H1 (cell line): Measurements from ENCODE around the gene TMEM45A. TPM values are rescaled to one million over a fixed set of nuclear protein-coding genes. Genes with fewer than 3 reads are reported as not detected.

Experiments used
- CTCF ChIA-PET: fragments of 300-600 bp; sonication (Branson Sonifier 250); formaldehyde crosslinking; loops from one replicate; lab custom pipeline; 2021; ENCODE audit not compliant: partially characterized antibody; lab: Charles Lee
- POLR2A ChIA-PET: fragments of 300-600 bp; sonication (Branson Sonifier 250); formaldehyde crosslinking; loops from one replicate; lab custom pipeline; 2021; ENCODE audit warnings: inconsistent platforms; ENCODE audit not compliant: partially characterized antibody; lab: Charles Lee
- DNase-seq, 2 experiments: peaks; one replicate each; pipeline versions ENCODE4 v3.0.0 to v3.0.0-alpha.2; 2010 to 2022; ENCODE audit warnings: low spot score in 2 of 2, low read depth in 1 of 2, mixed read lengths in 1 of 2
- FAIRE-seq: peaks from 2 replicates; lab custom pipeline; 2011; peaks lifted over from hg19 to GRCh38; lab: Jason Lieb, UNC
- H2AFZ ChIP-seq: 2 replicates; pipeline ENCODE4 v1.8.1; 2012; ENCODE audit warnings: low read length, inconsistent platforms
- H2AK5ac ChIP-seq: 2 replicates; pipeline ENCODE4 v1.6.1; 2013; ENCODE audit warnings: low read depth, low read length
- H2BK120ac ChIP-seq: replicated peaks from 2 replicates; pipeline ENCODE3; 2013; ENCODE audit warnings: low read depth, low read length, inconsistent platforms
- H2BK12ac ChIP-seq: 2 replicates; pipeline ENCODE4 v1.6.1; 2013; ENCODE audit warnings: low read depth, low read length
- H2BK15ac ChIP-seq: 2 replicates; pipeline ENCODE4 v1.6.1; 2013; ENCODE audit warnings: low read length
- H2BK20ac ChIP-seq: 2 replicates; pipeline ENCODE4 v1.6.1; 2013; ENCODE audit warnings: low read length
- H2BK5ac ChIP-seq: 2 replicates; pipeline ENCODE4 v1.6.1; 2013; ENCODE audit warnings: low read depth, low read length
- H3K14ac ChIP-seq: 2 replicates; pipeline ENCODE4 v1.6.1; 2013; ENCODE audit warnings: inconsistent platforms; ENCODE audit not compliant: insufficient read length
- H3K18ac ChIP-seq: 2 replicates; pipeline ENCODE4 v1.6.1; 2013; ENCODE audit warnings: low read length; ENCODE audit errors: extremely low read depth
- H3K23ac ChIP-seq: 2 replicates; pipeline ENCODE4 v1.6.1; 2013; ENCODE audit warnings: inconsistent platforms; ENCODE audit not compliant: insufficient read length
- H3K23me2 ChIP-seq: 2 replicates; pipeline ENCODE4 v1.6.1; 2013; ENCODE audit warnings: low read depth, low read length
- H3K27ac ChIP-seq: 2 replicates; pipeline ENCODE4 v1.6.1; 2011; ENCODE audit warnings: low read depth, low read length, inconsistent platforms
- H3K27me3 ChIP-seq, 4 experiments: replicated peaks in 1 of 4; 1 replicate in 1 of 4; 2 replicates in 3 of 4; pipeline versions ENCODE4 v1.6.1 to v1.8.1; 2011 to 2013; ENCODE audit warnings: low read length in 3 of 4, mild to moderate bottlenecking in 3 of 4, inconsistent platforms in 2 of 4, mixed read lengths in 2 of 4, moderate library complexity in 1 of 4; ENCODE audit not compliant: control insufficient read depth in 3 of 4, insufficient read depth in 3 of 4; ENCODE audit errors: extremely low read depth in 1 of 4
- H3K36me3 ChIP-seq, 4 experiments: 2 replicates each; pipeline versions ENCODE4 v1.6.1 to v1.8.1; 2011 to 2013; ENCODE audit warnings: mild to moderate bottlenecking in 4 of 4, low read length in 3 of 4, moderate library complexity in 2 of 4, control low read depth in 1 of 4, inconsistent platforms in 1 of 4; ENCODE audit not compliant: insufficient read depth in 4 of 4, control insufficient read depth in 2 of 4
- H3K4ac ChIP-seq: replicated peaks from 2 replicates; pipeline ENCODE3; 2013; ENCODE audit warnings: low read length, low read depth, mixed read lengths, inconsistent platforms; ENCODE audit not compliant: insufficient read length
- H3K4me1 ChIP-seq, 4 experiments: replicated peaks in 1 of 4; 1 replicate in 1 of 4; 2 replicates in 3 of 4; pipeline versions ENCODE4 v1.6.1 to v1.8.1; 2011 to 2013; ENCODE audit warnings: low read length in 3 of 4, inconsistent platforms in 2 of 4, mixed read lengths in 1 of 4; ENCODE audit not compliant: insufficient read depth in 4 of 4, control insufficient read depth in 3 of 4
- H3K4me2 ChIP-seq, 2 experiments: 2 replicates each; pipeline versions ENCODE4 v1.6.1 to v1.8.1; 2011 to 2013; ENCODE audit warnings: low read depth in 2 of 2, low read length in 2 of 2, control low read depth in 1 of 2, inconsistent platforms in 1 of 2, mild to moderate bottlenecking in 1 of 2; ENCODE audit not compliant: insufficient read depth in 1 of 2
- H3K4me3 ChIP-seq, 4 experiments: fragments of 200-600, 300-600 bp in 1 of 4; sonication (generic), shearing (Covaris generic), sonication (Bioruptor Twin) in 1 of 4; 2 replicates each; pipeline versions ENCODE4 v1.5.1 to v1.8.1; 2011 to 2016; ENCODE audit warnings: low read length in 4 of 4, low read depth in 3 of 4, control low read depth in 2 of 4, inconsistent platforms in 2 of 4, mild to moderate bottlenecking in 2 of 4, mixed read lengths in 1 of 4, moderate library complexity in 1 of 4; ENCODE audit not compliant: insufficient read depth in 2 of 4; ENCODE audit errors: extremely low read depth in 1 of 4
- H3K56ac ChIP-seq: replicated peaks from 2 replicates; pipeline ENCODE3; 2013; ENCODE audit warnings: low read depth, mild to moderate bottlenecking, mixed read lengths, low read length, inconsistent platforms; ENCODE audit not compliant: insufficient read length
- H3K79me1 ChIP-seq: 2 replicates; pipeline ENCODE4 v1.6.1; 2013; ENCODE audit warnings: low read depth, low read length, control low read depth
- H3K79me2 ChIP-seq, 2 experiments: 2 replicates each; pipeline versions ENCODE4 v1.6.1 to v1.8.1; 2012 to 2013; ENCODE audit warnings: low read length in 2 of 2, mild to moderate bottlenecking in 2 of 2, inconsistent platforms in 1 of 2; ENCODE audit not compliant: insufficient read depth in 2 of 2, control insufficient read depth in 1 of 2
- H3K9ac ChIP-seq, 4 experiments: replicated peaks in 1 of 4; 1 replicate in 1 of 4; 2 replicates in 3 of 4; pipeline versions ENCODE4 v1.6.1 to v1.8.1; 2011 to 2013; ENCODE audit warnings: low read depth in 3 of 4, low read length in 3 of 4, control low read depth in 2 of 4, mild to moderate bottlenecking in 2 of 4, moderate library complexity in 2 of 4, inconsistent platforms in 1 of 4; ENCODE audit errors: extremely low read depth in 1 of 4
- H3K9me3 ChIP-seq, 2 experiments: 2 replicates each; pipeline versions ENCODE4 v1.6.1 to v1.8.1; 2012 to 2013; ENCODE audit warnings: mild to moderate bottlenecking in 2 of 2, moderate library complexity in 2 of 2, control low read depth in 1 of 2, inconsistent platforms in 1 of 2, low read depth in 1 of 2, low read length in 1 of 2, mixed read lengths in 1 of 2; ENCODE audit not compliant: insufficient read depth in 2 of 2
- H4K20me1 ChIP-seq, 2 experiments: replicated peaks in 1 of 2; 2 replicates each; pipeline versions ENCODE3 to v1.8.1; 2011 to 2013; ENCODE audit warnings: inconsistent platforms in 2 of 2, low read length in 2 of 2, mild to moderate bottlenecking in 1 of 2; ENCODE audit not compliant: insufficient read depth in 2 of 2, control insufficient read depth in 1 of 2
- H4K5ac ChIP-seq: 2 replicates; pipeline ENCODE4 v1.6.1; 2013; ENCODE audit warnings: low read length, low read depth, mixed read lengths, inconsistent platforms; ENCODE audit not compliant: insufficient read length
- H4K8ac ChIP-seq: 2 replicates; pipeline ENCODE4 v1.8.0; 2013; ENCODE audit warnings: mild to moderate bottlenecking, moderate library complexity, low read length, inconsistent platforms; ENCODE audit not compliant: insufficient read depth; ENCODE audit errors: extremely low read depth
- H4K91ac ChIP-seq: replicated peaks from 2 replicates; pipeline ENCODE3; 2013; ENCODE audit warnings: low read length, mixed read lengths, inconsistent platforms; ENCODE audit not compliant: insufficient read length
- BCL11A ChIP-seq, 2 experiments: IDR thresholded peaks; one replicate each; pipeline ENCODE4 v1.6.1; 2011; ENCODE audit warnings: low read depth in 2 of 2, low read length in 2 of 2, mild to moderate bottlenecking in 2 of 2
- CBX8 ChIP-seq: fragments of 300-800, 300-1000 bp; sonication (generic); IDR thresholded peaks from 2 replicates; pipeline ENCODE4 v1.7.1; 2016; ENCODE audit warnings: low read depth, low read length, borderline replicate concordance
- CHD1 ChIP-seq: IDR thresholded peaks from 2 replicates; pipeline ENCODE4 v1.6.1; 2012; ENCODE audit warnings: low read depth, low read length, improper control_type of control experiment
- EZH2 ChIP-seq: fragments of 200-600 bp; sonication (generic); IDR thresholded peaks from 2 replicates; pipeline ENCODE4 v1.7.1; 2012; ENCODE audit warnings: low read depth, mild to moderate bottlenecking, moderate library complexity, low read length, inconsistent platforms; ENCODE audit not compliant: severe bottlenecking
- GABPA ChIP-seq: IDR thresholded peaks from 2 replicates; pipeline ENCODE4 v1.6.1; 2011; ENCODE audit warnings: mild to moderate bottlenecking, low read length, moderate library complexity, borderline replicate concordance; ENCODE audit not compliant: insufficient read depth
- JUND ChIP-seq: IDR thresholded peaks from 2 replicates; pipeline ENCODE4 v1.6.1; 2011; ENCODE audit warnings: mild to moderate bottlenecking, improper control_type of control experiment, low read length
- KDM4A ChIP-seq: IDR thresholded peaks from one replicate; pipeline ENCODE4 v1.7.1; 2012; ENCODE audit warnings: low read depth, mild to moderate bottlenecking, moderate library complexity, low read length, inconsistent platforms; ENCODE audit not compliant: severe bottlenecking
- KDM5A ChIP-seq: fragments of 200-600 bp; IDR thresholded peaks from 2 replicates; pipeline ENCODE4 v1.7.1; 2012; ENCODE audit warnings: mild to moderate bottlenecking, low read length, inconsistent platforms, mixed read lengths
- MAFK ChIP-seq: IDR thresholded peaks from 2 replicates; pipeline ENCODE4 v1.6.1; 2012; ENCODE audit warnings: low read depth, mild to moderate bottlenecking, improper control_type of control experiment, low read length
- POU5F1 ChIP-seq: IDR thresholded peaks from 2 replicates; pipeline ENCODE4 v1.6.1; 2011; ENCODE audit warnings: low read depth, mild to moderate bottlenecking, low read length, moderate library complexity
- RAD21 ChIP-seq, 2 experiments: IDR thresholded peaks in 1 of 2; conservative IDR thresholded peaks in 1 of 2; 2 replicates each; pipeline ENCODE4 v1.6.1; 2011; ENCODE audit warnings: low read depth in 2 of 2, low read length in 2 of 2, improper control_type of control experiment in 1 of 2, inconsistent platforms in 1 of 2, mild to moderate bottlenecking in 1 of 2, moderate library complexity in 1 of 2
- RFX5 ChIP-seq: IDR thresholded peaks from 2 replicates; pipeline ENCODE4 v1.6.1; 2011; ENCODE audit warnings: low read depth, low read length, improper control_type of control experiment, borderline replicate concordance
- SIRT6 ChIP-seq: IDR thresholded peaks from one replicate; pipeline ENCODE4 v1.7.1; 2012; ENCODE audit warnings: low read length, inconsistent platforms
- SIX5 ChIP-seq: IDR thresholded peaks from 2 replicates; pipeline ENCODE4 v1.6.1; 2011; ENCODE audit warnings: mild to moderate bottlenecking, low read depth, low read length
- SP1 ChIP-seq: IDR thresholded peaks from 2 replicates; pipeline ENCODE4 v1.6.1; 2011; ENCODE audit warnings: low read depth, low read length
- WGBS, 2 experiments: shearing (Covaris generic) in 1 of 2; methylation state at CpG; one replicate each; pipeline versions ENCODE4 v1.1.6 to v1.1.7; 2013 to 2015; ENCODE audit warnings: low lambda C conversion rate in 2 of 2, mixed read lengths in 2 of 2, inconsistent platforms in 1 of 2, low coverage in 1 of 2, missing lambda C conversion rate in 1 of 2; ENCODE audit not compliant: insufficient replicate concordance in 2 of 2, insufficient coverage in 1 of 2, insufficient read length in 1 of 2; ENCODE audit errors: extremely low coverage in 1 of 2, missing lambda C conversion rate in 1 of 2; 5-methylcytosine and 5-hydroxymethylcytosine counted together
- polyA plus RNA-seq, 7 experiments: library from polyadenylated mRNA; depleted of rRNA in 3 of 7; stranded (reverse) in 5 of 7; unstranded in 2 of 7; fragments of >200 nt in 5 of 7; fragments of 200-250 nt in 2 of 7; gene quantifications; 1 replicate in 5 of 7; 2 replicates in 1 of 7; 4 replicates in 1 of 7; pipeline versions ENCODE4 v1.2.1 to v1.2.3, GENCODE V29; 2011 to 2013; ENCODE audit warnings: missing spikeins in 2 of 7, mixed read lengths in 2 of 7
- total RNA-seq: library from RNA; stranded (reverse); fragmentation: NEBNext Ultra II Directional; extraction: Animal tissue kit (Norgen Biotek cat#: 25700); gene quantifications from 2 replicates; pipeline ENCODE4 v1.2.1, GENCODE V29; 2021

The TMEM45A gene
- total and polyA plus RNA-seq, 2 of the 8 experiments (the other 6 are each of a cell fraction or from before 2014, with no cell fraction given), result 12.9 to 14.2 TPM

DNA sequence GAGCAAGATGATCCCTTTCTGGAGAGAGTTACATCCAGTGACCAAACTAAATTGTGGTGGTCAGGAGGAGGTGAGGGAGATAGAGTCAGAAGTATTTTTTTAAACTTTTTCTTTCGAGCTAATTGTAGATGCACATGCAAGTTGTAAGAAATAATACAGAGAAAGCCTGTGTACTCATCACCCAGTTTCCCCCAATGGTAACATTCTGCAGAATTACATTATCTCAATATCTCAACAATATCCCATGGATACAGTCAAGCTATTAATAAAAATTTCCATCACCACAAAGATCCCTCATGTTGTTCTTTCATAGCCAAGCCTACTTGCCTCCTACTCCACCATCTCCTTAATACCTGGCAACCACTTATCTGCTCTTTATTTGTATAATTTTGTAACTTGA, 3.3 kb upstream of the TMEM45A start:
- DNase-seq (no peak), FAIRE-seq (no peak)
- Histone ChIP-seq H3K27ac (no peak overlapping the region), H3K4ac (no peak overlapping the region), H4K20me1 (no peaks in the 10 kb centered on the region), H3K27me3 (no peaks in the 10 kb centered on the region), H3K4me3 (no peak overlapping the region), H3K4me2 (no peak overlapping the region), H3K14ac (no peak overlapping the region), H2BK15ac (no peak overlapping the region), H3K23ac (no peak overlapping the region), H3K4me1 (peaks cover 0 to 3% (median 1%) of the 10 kb centered on the region in 4 experiments; a peak in 2 of 7 replicates), H3K56ac (no peak overlapping the region), H2AFZ (no peak overlapping the region), H3K9me3 (no peaks in the 10 kb centered on the region), H3K18ac (no peak overlapping the region), H2BK5ac (no peak overlapping the region), H2AK5ac (no peak overlapping the region), H2BK120ac (no peak overlapping the region), H3K9ac (no peak overlapping the region), H4K5ac (no peak overlapping the region), H2BK12ac (no peak overlapping the region), H3K79me2 (no peaks in the 10 kb centered on the region), H3K36me3 (no peaks in the 10 kb centered on the region), H3K79me1 (no peaks in the 10 kb centered on the region), H4K91ac (no peak overlapping the region), H3K23me2 (peaks cover 3% of the 10 kb centered on the region; the same call in 1 of the 2 replicates), H2BK20ac (no peak overlapping the region), H4K8ac (no peak overlapping the region)
- ChIA-PET CTCF (interaction anchor here (0.8 to 1.6 kb wide), 3 partner anchors 21 to 26 kb away, joined by 3 to 4 read pairs (median 4); no protein-coding TSS in a partner anchor), POLR2A (no interaction called here)
- WGBS, 2 experiments, result 76% methylated on average over 1 of the region's 1 CpG; no CpG with 5 or more reads in 1 of the 2 experiments
- TF ChIP-seq GABPA (no peak), RFX5 (no peak), KDM4A (no peak), MAFK (no peak), SIRT6 (no peak), CHD1 (no peak), EZH2 (no peak), SIX5 (no peak), CBX8 (no peak), POU5F1 (no peak), JUND (no peak), RAD21 (IDR thresholded peaks at IDR 0.05 in 1 of 2, conservative IDR thresholded peaks at IDR 0.05 in 1 of 2; ENCODE audit: low read depth in 2 of 2, low read length in 2 of 2) (no peak), SP1 (no peak), BCL11A (IDR thresholded peaks at IDR 0.05; ENCODE audit: low read depth in 2 of 2, low read length in 2 of 2) (no peak), KDM5A (no peak)
